ENCODE results near the gene BRSK2.
"Not testable (repeated sequence)": the region's sequence is repeated elsewhere in the genome, so short reads cannot be mapped to it uniquely, and the experiment has no call there.

DNA sequence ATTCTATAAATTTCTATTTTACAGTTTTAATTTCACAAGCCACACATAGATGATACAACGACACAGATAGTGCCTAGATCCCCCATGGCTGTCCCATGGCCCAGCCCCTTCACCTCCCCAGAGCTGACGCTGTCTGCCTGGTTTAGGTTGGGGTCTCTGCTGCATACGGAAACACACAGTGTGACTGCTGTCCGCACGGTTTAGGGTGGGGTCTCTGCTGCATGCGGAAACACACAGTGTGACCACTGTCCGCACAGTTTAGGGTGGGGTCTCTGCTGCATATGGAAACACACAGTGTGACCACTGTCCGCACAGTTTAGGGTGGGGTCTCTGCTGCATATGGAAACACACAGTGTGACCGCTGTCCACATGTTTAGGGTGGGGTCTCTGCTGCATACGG lies 48.5 kb upstream of the BRSK2 start:
- TF ChIP-seq, protein P1, sequence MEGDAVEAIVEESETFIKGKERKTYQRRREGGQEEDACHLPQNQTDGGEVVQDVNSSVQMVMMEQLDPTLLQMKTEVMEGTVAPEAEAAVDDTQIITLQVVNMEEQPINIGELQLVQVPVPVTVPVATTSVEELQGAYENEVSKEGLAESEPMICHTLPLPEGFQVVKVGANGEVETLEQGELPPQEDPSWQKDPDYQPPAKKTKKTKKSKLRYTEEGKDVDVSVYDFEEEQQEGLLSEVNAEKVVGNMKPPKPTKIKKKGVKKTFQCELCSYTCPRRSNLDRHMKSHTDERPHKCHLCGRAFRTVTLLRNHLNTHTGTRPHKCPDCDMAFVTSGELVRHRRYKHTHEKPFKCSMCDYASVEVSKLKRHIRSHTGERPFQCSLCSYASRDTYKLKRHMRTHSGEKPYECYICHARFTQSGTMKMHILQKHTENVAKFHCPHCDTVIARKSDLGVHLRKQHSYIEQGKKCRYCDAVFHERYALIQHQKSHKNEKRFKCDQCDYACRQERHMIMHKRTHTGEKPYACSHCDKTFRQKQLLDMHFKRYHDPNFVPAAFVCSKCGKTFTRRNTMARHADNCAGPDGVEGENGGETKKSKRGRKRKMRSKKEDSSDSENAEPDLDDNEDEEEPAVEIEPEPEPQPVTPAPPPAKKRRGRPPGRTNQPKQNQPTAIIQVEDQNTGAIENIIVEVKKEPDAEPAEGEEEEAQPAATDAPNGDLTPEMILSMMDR (IDR thresholded peaks at IDR 0.05; ENCODE audit: low read length): not testable (repeated sequence)
- not testable (repeated sequence) for TF ChIP-seq EZH2 (IDR thresholded peaks at IDR 0.05; ENCODE audit: borderline replicate concordance, low read length)
